Large intestine (tissue), 3 donors: ENCODE data around the gene DNAJC25. TPM values are rescaled to one million over a fixed set of nuclear protein-coding genes. Genes with fewer than 3 reads are reported as not detected.
A peak's percentile ranks its signal among the peaks of the same experiment; 100 is the strongest.
"Not testable (repeated sequence)": the region's sequence is repeated elsewhere in the genome, so short reads cannot be mapped to it uniquely, and the experiment has no call there.

Source experiments
- DNase-seq, 2 donors: peaks; one replicate each; pipeline versions ENCODE4 v3.0.0 to v3.0.0-alpha.2; 2013
- H3K27ac ChIP-seq: one replicate; pipeline ENCODE4 v1.5.1; 2013; ENCODE audit warnings: low read length
- H3K27me3 ChIP-seq: 2 replicates; pipeline ENCODE4 v1.6.1; 2013; ENCODE audit warnings: low read length; ENCODE audit not compliant: control insufficient read depth, insufficient read depth
- H3K36me3 ChIP-seq: 2 replicates; pipeline ENCODE4 v1.6.1; 2013; ENCODE audit warnings: low read length; ENCODE audit not compliant: control insufficient read depth, insufficient read depth
- H3K4me1 ChIP-seq: one replicate; pipeline ENCODE4 v1.6.1; 2013; ENCODE audit warnings: low read length; ENCODE audit not compliant: control insufficient read depth, insufficient read depth
- H3K4me3 ChIP-seq: one replicate; pipeline ENCODE4 v1.5.1; 2013; ENCODE audit warnings: low read length
- H3K9me3 ChIP-seq: one replicate; pipeline ENCODE4 v1.6.1; 2013; ENCODE audit warnings: mild to moderate bottlenecking, low read depth, low read length, moderate library complexity; ENCODE audit not compliant: control insufficient read depth
- WGBS: methylation state at CpG from one replicate; pipeline ENCODE4 v1.1.5; 2013; ENCODE audit warnings: low lambda C conversion rate; ENCODE audit not compliant: insufficient coverage; 5-methylcytosine and 5-hydroxymethylcytosine counted together
- polyA plus RNA-seq: library from polyadenylated mRNA; unstranded; fragments of 120-200 nt; gene quantifications from one replicate; pipeline ENCODE4 v1.2.1, GENCODE V29; 2013

The DNAJC25 gene
- polyA plus RNA-seq, 1 donor: 12.3 TPM

DNA sequence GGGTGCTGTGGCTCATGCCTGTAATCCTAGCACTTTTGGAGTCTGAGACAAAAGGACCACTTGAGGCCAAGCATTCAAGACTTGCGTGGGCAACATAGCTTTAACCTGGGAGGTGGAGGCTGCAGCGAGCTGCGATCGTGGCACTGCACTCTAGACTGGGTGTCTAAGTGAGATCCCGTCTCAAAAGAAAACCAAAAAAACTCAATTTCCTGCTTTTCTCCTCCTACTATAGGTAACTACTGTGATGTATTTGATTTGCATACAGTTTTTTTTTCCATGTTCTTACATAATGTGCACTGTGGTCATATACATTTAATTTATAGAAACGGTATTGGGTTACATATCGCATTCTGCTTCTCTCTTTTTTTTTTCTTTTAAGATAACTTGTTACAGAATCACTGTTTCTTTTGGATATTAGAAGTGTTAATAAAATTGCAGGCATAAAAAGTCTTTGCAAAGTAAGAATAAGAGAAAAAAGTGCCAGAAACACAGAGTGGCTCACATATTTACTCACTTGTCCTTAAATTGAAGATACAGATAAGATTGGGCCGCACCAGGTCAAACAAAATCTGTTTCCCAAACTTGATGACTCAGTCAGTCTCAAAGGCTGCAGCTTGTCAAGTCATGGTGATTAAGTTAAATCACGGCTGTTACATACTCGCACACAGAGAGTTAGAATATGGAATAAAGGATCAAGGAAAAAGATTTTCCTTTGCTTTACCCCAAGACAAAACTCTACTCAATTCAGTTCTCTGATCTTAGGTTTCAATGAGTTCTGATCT, 29.7 kb upstream of the DNAJC25 start:
- Histone ChIP-seq H3K4me1 (peaks cover 24% of the 10 kb centered on the region), H3K27ac (no peak overlapping the region), H3K9me3 (no peaks in the 10 kb centered on the region), H3K36me3 (peaks cover 7% of the 10 kb centered on the region), H3K4me3 (no peak overlapping the region), H3K27me3 (no peaks in the 10 kb centered on the region)
- no peak for DNase-seq
- 0% methylated on average over 1 of the region's 10 CpGs for WGBS

DNA sequence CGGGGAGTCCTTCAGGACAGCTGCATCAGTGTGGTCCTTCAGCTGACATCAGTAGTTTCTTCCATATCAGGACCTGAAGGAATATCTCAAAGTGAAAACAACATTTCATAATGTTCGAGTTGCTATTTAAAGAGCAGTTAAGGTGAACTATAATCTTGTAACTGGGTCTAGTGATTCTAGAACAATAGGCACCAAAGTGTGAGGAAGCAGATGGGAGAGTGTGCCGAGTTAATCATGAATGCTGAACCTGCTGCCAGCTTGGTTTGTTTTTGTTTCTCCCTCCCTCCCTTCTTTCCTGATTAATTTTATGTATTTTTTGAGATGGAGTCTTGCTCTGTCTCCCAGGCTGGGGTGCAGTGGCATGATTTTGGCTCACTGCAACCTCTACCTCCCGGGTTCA, 28.1 kb upstream of the DNAJC25 start:
- peaks cover 26% of the 10 kb centered on the region for H3K4me1 ChIP-seq
- H3K9me3 ChIP-seq: no peaks in the 10 kb centered on the region
- DNase-seq: peak in 1 of 2 donors; percentile 36
- H3K27me3 ChIP-seq: no peaks in the 10 kb centered on the region
- peak overlapping the region; percentile 6 for H3K27ac ChIP-seq
- no peak overlapping the region for H3K4me3 ChIP-seq
- H3K36me3 ChIP-seq: no peaks in the 10 kb centered on the region
- WGBS: no CpG with 5 or more reads among the region's 4 CpGs

DNA sequence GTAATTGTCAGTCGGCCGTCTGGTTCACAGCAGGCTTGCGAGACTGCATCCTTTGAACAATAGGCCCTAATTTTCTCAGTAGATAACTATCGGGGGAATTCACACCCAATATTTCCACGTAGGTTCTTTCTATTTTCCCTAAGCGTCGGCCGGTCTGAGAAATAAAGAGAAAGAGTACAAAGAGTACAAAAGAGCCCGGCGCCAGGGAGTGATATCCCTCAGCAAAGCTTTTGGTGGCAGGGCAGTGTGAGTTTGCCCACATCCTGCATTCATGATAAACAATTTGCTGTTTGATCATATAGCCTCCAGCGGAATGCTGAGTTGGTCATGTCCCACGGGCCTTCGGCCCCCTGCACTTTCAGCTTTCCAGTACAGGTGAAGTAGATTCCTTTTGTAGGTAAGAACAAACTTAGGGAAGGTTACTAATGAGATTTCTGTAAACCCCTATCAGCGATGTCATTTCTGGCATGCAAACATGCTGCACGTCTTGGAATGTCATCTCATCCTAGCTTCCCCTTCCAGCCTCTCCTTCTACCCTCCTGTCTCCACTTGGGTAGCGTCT, 27.0 kb upstream of the DNAJC25 start:
- no peak overlapping the region for H3K4me3 ChIP-seq
- peak overlapping the region; percentile 79 for H3K27ac ChIP-seq
- H3K27me3 ChIP-seq: no peaks in the 10 kb centered on the region
- no CpG with 5 or more reads among the region's 16 CpGs for WGBS
- no peaks in the 10 kb centered on the region for H3K36me3 ChIP-seq
- H3K4me1 ChIP-seq: peaks cover 26% of the 10 kb centered on the region
- DNase-seq: no peak
- no peaks in the 10 kb centered on the region for H3K9me3 ChIP-seq

DNA sequence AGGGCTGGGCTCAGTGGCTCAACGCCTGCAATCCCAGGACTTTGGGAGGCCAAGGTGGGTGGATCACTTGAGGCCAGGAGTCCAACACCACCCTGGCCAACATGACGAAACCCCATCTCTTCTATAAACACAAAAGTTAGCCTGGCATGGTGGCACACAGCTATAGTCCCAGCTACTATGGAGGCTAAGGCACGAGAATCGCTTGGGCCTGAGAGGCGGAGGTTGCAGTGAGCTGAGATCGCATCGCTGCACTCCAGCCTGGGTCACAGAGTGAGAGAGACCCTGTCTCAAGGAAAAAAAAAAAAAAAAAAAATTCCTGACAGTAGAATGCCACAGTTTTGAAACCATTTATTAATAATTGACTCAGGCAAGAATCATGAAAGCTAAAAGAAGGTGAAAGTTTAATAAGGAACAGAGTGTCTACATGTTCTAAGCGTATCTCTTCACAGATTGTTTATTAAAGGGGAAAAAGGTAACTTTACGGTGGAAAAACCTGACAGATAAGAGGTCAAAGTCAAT, 26.0 kb upstream of the DNAJC25 start:
- H3K36me3 ChIP-seq: no peaks in the 10 kb centered on the region
- no peak overlapping the region for H3K4me3 ChIP-seq
- H3K27me3 ChIP-seq: no peaks in the 10 kb centered on the region
- no peaks in the 10 kb centered on the region for H3K9me3 ChIP-seq
- no CpG with 5 or more reads among the region's 9 CpGs for WGBS
- H3K27ac ChIP-seq: peak overlapping the region; percentile 79
- peaks cover 23% of the 10 kb centered on the region for H3K4me1 ChIP-seq
- peak; percentile 79 to 85 for DNase-seq

- 40% methylated on average over 1 of the region's 5 CpGs for WGBS
- Histone ChIP-seq H3K4me3 (no peak overlapping the region), H3K9me3 (no peaks in the 10 kb centered on the region), H3K27me3 (no peaks in the 10 kb centered on the region), H3K27ac (no peak overlapping the region), H3K36me3 (no peaks in the 10 kb centered on the region), H3K4me1 (peaks cover 13% of the 10 kb centered on the region)
- no peak for DNase-seq
Observed at GRCh38 chr9:111610149-111610548, 21.0 kb upstream of the DNAJC25 start.

- H3K27ac ChIP-seq: no peak overlapping the region
- H3K36me3 ChIP-seq: no peaks in the 10 kb centered on the region
- peaks cover 10% of the 10 kb centered on the region for H3K4me1 ChIP-seq
- 42% methylated on average over 3 of the region's 7 CpGs for WGBS
- no peaks in the 10 kb centered on the region for H3K9me3 ChIP-seq
- H3K4me3 ChIP-seq: no peak overlapping the region
- H3K27me3 ChIP-seq: no peaks in the 10 kb centered on the region
- no peak for DNase-seq
Observed at GRCh38 chr9:111610845-111611244, 20.3 kb upstream of the DNAJC25 start.

GRCh38 chr9:111613436-111614040, 17.6 kb upstream of the DNAJC25 start:
- Histone ChIP-seq H3K36me3 (no peaks in the 10 kb centered on the region), H3K27ac (no peak overlapping the region), H3K4me1 (peaks cover 4% of the 10 kb centered on the region), H3K4me3 (no peak overlapping the region), H3K27me3 (no peaks in the 10 kb centered on the region), H3K9me3 (peaks cover 4% of the 10 kb centered on the region)
- WGBS: no CpG with 5 or more reads among the region's 4 CpGs
- DNase-seq: peak in 1 of 2 donors; percentile 71

DNA sequence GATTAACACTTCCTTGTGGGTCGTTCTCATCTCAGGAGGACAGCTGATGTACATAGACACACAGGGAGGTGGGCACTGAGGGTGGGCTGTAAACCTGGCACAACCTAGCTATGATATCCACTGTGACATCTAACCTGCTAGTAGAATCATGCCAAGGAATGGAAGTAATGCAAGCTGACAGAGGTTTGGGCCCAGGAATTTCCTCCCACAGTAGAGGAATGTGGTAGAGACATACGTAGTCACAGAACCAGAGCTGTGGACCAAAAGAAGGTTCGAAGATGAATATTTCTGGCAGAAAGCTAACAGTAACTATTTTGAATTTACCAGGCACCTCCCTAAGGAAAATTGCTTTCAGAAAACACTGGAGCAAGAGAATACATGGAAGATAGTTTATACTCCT, 15.2 kb upstream of the DNAJC25 start:
- H3K36me3 ChIP-seq: no peaks in the 10 kb centered on the region
- H3K27me3 ChIP-seq: no peaks in the 10 kb centered on the region
- peaks cover 4% of the 10 kb centered on the region for H3K4me1 ChIP-seq
- peaks cover 4% of the 10 kb centered on the region for H3K9me3 ChIP-seq
- no peak for DNase-seq
- no peak overlapping the region for H3K4me3 ChIP-seq
- no peak overlapping the region for H3K27ac ChIP-seq
- 92% methylated on average over 2 of the region's 3 CpGs for WGBS

DNA sequence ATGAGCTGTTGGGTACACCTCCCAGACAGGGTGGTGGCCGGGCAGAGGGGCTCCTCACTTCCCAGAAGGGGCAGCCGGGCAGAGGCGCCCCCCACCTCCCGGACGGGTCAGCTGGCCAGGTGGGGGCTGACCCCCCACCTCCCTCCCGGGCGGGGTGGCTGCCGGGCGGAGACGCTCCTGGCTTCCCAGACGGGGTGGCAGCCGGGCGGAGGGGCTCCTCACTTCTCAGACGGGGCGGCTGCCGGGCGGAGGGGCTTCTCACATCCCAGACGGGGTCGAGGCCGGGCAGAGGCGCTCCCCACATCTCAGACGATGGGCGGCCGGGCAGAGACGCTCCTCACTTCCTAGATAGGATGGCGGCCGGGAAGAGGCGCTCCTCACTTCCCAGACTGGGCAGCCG, 13.8 kb upstream of the DNAJC25 start:
- H3K27ac ChIP-seq, H3K36me3 ChIP-seq, DNase-seq, H3K27me3 ChIP-seq, H3K4me1 ChIP-seq, H3K9me3 ChIP-seq, H3K4me3 ChIP-seq: not testable (repeated sequence)
- WGBS: no CpG with 5 or more reads among the region's 29 CpGs

DNA sequence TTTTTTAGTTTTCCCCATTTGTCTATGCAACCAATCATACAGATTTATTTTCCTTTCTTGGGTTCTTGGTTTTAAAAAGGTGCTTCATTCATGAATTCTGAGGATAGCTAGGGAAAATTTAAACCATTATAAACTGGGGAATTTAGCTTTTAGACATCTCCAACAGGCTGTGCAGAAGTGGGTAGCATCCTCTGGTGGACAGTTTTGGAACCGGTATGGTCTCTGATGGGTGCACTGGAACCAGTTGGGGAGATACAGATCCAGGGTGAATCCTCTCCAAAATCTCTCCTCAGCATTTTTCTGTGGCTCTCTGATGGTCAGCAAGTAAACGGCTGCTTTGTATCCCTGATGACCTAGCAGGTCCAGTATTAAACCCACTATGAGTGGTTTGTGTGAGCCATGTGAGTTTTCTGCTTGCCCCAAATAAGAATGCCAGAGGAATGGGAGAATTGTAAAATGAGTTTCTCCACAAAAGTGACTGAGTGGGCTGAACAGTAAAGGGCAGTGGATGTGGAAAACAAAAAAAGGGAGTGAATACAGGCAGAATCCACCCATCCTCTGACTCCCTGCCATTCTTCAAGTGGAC, 9.1 kb upstream of the DNAJC25 start:
- WGBS: no CpG with 5 or more reads among the region's 2 CpGs
- no peak overlapping the region for H3K4me3 ChIP-seq
- H3K4me1 ChIP-seq: peaks cover 13% of the 10 kb centered on the region
- DNase-seq: no peak
- H3K9me3 ChIP-seq: peaks cover 4% of the 10 kb centered on the region
- H3K27ac ChIP-seq: no peak overlapping the region
- no peaks in the 10 kb centered on the region for H3K36me3 ChIP-seq
- no peaks in the 10 kb centered on the region for H3K27me3 ChIP-seq
